HL-60 (cell line): ENCODE data around the gene UCP3.

Source experiments
- DNase-seq, 2 experiments: peaks; one replicate each; pipeline ENCODE4 v3.0.0-alpha.2; 2010 to 2020; ENCODE audit warnings: low read depth in 1 of 2, low spot score in 1 of 2
- H3K27ac ChIP-seq: fragments of 250-450 bp; sonication (Bioruptor Pico); replicated peaks from 2 replicates; pipeline ENCODE4 v1.5.1; 2020; ENCODE audit warnings: mild to moderate bottlenecking, moderate library complexity
- H3K27me3 ChIP-seq: fragments of 250-450 bp; sonication (Bioruptor Pico); 2 replicates; pipeline ENCODE4 v1.5.1; 2021; ENCODE audit warnings: mild to moderate bottlenecking, moderate library complexity; ENCODE audit not compliant: insufficient read depth, poor library complexity, severe bottlenecking
- H3K4me3 ChIP-seq: replicated peaks from 2 replicates; pipeline ENCODE4 v1.5.1; 2011; ENCODE audit warnings: mild to moderate bottlenecking, control low read depth, low read length; ENCODE audit not compliant: insufficient read depth
- GABPA ChIP-seq: IDR thresholded peaks from 2 replicates; pipeline ENCODE4 v1.6.1; 2012; ENCODE audit warnings: low read depth
- POLR2AphosphoS5 ChIP-seq: IDR thresholded peaks from 2 replicates; pipeline ENCODE4 v1.6.1; 2012; ENCODE audit warnings: low read depth
- SPI1 ChIP-seq: IDR thresholded peaks from 2 replicates; pipeline ENCODE4 v1.6.1; 2012; ENCODE audit warnings: low read depth, mild to moderate bottlenecking, borderline replicate concordance
- TF ChIP-seq, protein P1 (sequence below): IDR thresholded peaks from 2 replicates; pipeline ENCODE4 v1.6.1; 2012; ENCODE audit warnings: low read depth; ENCODE audit not compliant: insufficient replicate concordance
- TF ChIP-seq, protein P2 (sequence below): IDR thresholded peaks from one replicate; pipeline ENCODE4 v1.5.1; 2011; ENCODE audit warnings: low read length, control low read depth, inconsistent platforms; ENCODE audit not compliant: insufficient read depth

UCP3 gene

DNA sequence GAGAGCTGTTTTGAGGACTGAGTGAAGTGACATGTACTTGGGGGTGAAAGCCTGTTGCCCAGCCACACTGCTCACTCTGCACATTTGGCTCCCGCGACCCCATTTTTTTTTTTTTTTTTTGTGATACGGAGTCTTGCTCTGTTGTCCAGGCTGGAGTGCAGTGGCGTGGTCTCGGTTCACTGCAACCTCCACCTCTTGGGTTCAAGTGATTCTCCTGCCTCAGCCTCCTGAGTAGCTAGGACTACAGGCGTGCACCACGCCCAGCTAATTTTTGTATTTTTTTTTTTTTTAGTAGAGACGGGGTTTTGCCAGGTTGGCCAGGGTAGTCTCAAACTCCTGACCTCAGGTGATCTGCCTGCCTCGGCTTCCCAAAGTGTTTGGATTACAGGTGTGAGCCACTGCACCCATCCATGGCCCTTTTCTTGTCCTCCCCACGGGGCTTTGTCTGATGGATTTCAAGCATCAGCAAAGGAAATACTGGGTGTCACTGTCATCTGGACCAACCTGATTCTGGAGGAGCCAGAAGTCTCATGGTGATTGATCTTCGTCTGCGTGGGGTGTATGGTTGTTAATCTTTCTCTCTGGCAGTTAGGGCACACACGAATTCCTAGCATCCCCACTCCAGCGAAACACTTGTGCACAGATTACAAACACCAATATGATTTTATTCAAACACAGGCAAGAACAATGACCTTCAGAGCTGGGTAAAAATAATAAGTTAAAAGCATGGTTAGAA, 3.4 kb upstream of the UCP3 start:
- no peak overlapping the region for H3K27ac ChIP-seq
- TF ChIP-seq, protein P1, sequence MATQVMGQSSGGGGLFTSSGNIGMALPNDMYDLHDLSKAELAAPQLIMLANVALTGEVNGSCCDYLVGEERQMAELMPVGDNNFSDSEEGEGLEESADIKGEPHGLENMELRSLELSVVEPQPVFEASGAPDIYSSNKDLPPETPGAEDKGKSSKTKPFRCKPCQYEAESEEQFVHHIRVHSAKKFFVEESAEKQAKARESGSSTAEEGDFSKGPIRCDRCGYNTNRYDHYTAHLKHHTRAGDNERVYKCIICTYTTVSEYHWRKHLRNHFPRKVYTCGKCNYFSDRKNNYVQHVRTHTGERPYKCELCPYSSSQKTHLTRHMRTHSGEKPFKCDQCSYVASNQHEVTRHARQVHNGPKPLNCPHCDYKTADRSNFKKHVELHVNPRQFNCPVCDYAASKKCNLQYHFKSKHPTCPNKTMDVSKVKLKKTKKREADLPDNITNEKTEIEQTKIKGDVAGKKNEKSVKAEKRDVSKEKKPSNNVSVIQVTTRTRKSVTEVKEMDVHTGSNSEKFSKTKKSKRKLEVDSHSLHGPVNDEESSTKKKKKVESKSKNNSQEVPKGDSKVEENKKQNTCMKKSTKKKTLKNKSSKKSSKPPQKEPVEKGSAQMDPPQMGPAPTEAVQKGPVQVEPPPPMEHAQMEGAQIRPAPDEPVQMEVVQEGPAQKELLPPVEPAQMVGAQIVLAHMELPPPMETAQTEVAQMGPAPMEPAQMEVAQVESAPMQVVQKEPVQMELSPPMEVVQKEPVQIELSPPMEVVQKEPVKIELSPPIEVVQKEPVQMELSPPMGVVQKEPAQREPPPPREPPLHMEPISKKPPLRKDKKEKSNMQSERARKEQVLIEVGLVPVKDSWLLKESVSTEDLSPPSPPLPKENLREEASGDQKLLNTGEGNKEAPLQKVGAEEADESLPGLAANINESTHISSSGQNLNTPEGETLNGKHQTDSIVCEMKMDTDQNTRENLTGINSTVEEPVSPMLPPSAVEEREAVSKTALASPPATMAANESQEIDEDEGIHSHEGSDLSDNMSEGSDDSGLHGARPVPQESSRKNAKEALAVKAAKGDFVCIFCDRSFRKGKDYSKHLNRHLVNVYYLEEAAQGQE = no peak
- TF ChIP-seq GABPA (no peak), SPI1 (no peak), POLR2AphosphoS5 (no peak)
- TF ChIP-seq, protein P2, sequence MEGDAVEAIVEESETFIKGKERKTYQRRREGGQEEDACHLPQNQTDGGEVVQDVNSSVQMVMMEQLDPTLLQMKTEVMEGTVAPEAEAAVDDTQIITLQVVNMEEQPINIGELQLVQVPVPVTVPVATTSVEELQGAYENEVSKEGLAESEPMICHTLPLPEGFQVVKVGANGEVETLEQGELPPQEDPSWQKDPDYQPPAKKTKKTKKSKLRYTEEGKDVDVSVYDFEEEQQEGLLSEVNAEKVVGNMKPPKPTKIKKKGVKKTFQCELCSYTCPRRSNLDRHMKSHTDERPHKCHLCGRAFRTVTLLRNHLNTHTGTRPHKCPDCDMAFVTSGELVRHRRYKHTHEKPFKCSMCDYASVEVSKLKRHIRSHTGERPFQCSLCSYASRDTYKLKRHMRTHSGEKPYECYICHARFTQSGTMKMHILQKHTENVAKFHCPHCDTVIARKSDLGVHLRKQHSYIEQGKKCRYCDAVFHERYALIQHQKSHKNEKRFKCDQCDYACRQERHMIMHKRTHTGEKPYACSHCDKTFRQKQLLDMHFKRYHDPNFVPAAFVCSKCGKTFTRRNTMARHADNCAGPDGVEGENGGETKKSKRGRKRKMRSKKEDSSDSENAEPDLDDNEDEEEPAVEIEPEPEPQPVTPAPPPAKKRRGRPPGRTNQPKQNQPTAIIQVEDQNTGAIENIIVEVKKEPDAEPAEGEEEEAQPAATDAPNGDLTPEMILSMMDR = no peak
- DNase-seq = no peak
- H3K27me3 ChIP-seq = no peaks in the 10 kb centered on the region
- H3K4me3 ChIP-seq = no peak overlapping the region

DNA sequence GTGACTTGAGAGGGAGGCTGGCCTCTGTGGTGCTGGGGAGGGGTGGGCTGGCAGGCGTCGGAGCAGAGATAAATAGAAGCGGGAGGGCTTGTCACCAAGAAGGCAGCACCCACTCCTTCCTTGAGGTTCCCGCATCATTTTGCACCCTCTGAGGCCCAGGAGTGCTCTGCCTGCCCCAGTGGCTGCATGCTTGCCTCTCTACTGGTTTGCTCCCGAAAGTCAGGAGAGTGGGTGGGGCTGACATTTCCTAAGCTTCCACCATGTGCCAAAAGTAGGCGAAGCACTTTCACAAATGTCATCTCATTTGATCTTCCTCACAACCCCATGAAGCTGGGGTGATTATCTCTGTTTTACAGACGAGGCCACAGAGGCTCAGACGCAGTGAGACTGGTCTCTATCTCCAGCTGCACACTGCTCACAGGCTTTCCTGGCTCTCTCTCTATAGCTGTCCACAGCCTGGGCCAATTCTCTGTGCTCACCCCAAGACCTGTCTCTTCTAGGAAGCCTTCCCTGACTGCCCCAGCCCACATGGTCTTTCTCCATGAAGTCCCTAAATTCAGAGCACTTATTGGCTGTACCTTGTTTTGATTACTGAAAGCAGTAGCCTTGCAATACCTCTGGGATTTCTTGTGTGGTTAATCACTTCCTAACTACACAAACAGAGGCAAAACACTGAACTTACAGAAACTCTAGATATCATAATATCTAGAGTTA, 2.6 kb upstream of the UCP3 start:
- H3K27me3 ChIP-seq = no peaks in the 10 kb centered on the region
- no peak for DNase-seq
- H3K4me3 ChIP-seq = no peak overlapping the region
- H3K27ac ChIP-seq = no peak overlapping the region
- TF ChIP-seq POLR2AphosphoS5 (no peak), SPI1 (no peak), GABPA (no peak)
- TF ChIP-seq, protein P2 = no peak
- TF ChIP-seq, protein P1 = no peak

DNA sequence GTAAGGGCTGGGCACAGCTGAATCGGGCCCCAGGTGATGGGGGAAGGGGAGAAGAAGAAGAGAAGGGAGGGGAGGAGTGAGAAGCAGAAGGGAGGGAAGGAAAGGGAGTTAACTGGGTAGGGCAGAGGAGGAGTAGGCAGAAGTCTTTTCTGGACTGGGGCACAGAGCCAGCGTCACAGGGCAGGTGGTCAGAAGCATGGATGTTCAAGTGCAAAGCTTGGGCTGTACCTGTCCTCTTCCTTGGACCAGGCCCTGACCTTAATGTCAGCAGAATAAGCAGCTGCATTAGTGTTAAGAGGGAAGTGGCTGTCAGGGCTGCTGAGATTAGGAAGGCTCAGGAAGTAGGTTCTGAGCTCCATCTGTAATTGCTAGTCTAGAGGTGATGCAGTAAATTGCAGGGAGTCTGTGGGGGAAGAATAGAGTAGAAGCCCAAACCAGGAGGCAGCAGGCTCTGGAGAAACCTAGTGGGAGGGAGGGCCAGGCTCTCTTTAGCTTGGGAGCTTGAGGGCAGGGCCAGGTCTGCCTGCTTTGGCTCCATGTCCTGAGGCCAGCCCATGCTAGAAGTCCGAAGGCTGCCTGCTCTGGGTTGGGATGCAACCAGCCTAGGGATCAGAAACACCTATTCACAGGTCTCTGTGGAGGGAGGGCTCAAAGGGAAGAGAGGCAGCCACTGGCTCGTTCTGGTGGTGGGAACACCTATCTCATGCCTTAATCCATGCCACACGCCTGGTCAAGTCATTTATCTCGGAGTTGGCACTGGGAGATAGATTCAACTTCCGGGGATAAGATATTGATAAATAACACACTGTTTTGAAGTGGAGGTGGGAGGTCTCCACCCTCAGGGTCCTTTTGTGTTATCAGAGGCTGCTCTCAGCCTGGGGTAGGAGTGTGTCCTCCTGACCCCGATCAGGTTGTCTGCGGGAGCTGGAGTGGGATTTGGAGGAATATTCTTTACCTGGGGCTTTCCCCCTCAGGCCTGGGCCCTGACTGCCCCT, 1.7 kb upstream of the UCP3 start:
- Histone ChIP-seq H3K27me3 (no peaks in the 10 kb centered on the region), H3K27ac (no peak overlapping the region), H3K4me3 (no peak overlapping the region)
- no peak for DNase-seq
- no peak; the same call in 1 of the 2 replicates for TF ChIP-seq SPI1
- TF ChIP-seq, protein P1 = no peak
- TF ChIP-seq, protein P2 = no peak
- TF ChIP-seq GABPA = no peak
- TF ChIP-seq POLR2AphosphoS5 = no peak
